RWPE2 (cell line): ENCODE results near the gene RMND5A.
A peak's percentile ranks its signal among the peaks of the same experiment; 100 is the strongest.

Experiments used
- ATAC-seq: fragments of 200-7000 bp; cut with Tn5 transposase; 3 replicates; pipeline ENCODE4 v1.9.1; 2021; ENCODE audit warnings: low read depth
- DNase-seq: peaks from one replicate; pipeline ENCODE4 v3.0.0-alpha.2; 2020; ENCODE audit warnings: low spot score
- H3K27ac ChIP-seq: fragments of 450-650 bp; 2 replicates; pipeline ENCODE4 v1.5.1; 2017; ENCODE audit warnings: mild to moderate bottlenecking; ENCODE audit not compliant: poor library complexity, severe bottlenecking
- H3K27me3 ChIP-seq: fragments of 250-450 bp; sonication (Bioruptor Pico); 2 replicates; pipeline ENCODE4 v1.5.1; 2021; ENCODE audit warnings: mild to moderate bottlenecking, moderate library complexity; ENCODE audit not compliant: insufficient read depth, poor library complexity, severe bottlenecking
- H3K36me3 ChIP-seq: fragments of 250-450 bp; sonication (Bioruptor Pico); 2 replicates; pipeline ENCODE4 v1.5.1; 2020; ENCODE audit warnings: low read depth, mild to moderate bottlenecking, moderate library complexity
- H3K4me1 ChIP-seq: fragments of 250-450 bp; sonication (Bioruptor Pico); 2 replicates; pipeline ENCODE4 v1.5.1; 2021; ENCODE audit warnings: mild to moderate bottlenecking, moderate library complexity; ENCODE audit not compliant: insufficient read depth, poor library complexity, severe bottlenecking
- H3K4me3 ChIP-seq: fragments of 250-450 bp; sonication (Bioruptor Pico); 2 replicates; pipeline ENCODE4 v1.5.1; 2021; ENCODE audit warnings: mild to moderate bottlenecking, moderate library complexity; ENCODE audit not compliant: severe bottlenecking
- H3K9me3 ChIP-seq: fragments of 250-450 bp; sonication (Bioruptor Pico); 2 replicates; pipeline ENCODE4 v1.5.1; 2021; ENCODE audit warnings: mild to moderate bottlenecking, moderate library complexity; ENCODE audit not compliant: severe bottlenecking
- TF ChIP-seq, protein P1 (sequence below): fragments of 450-650 bp; IDR thresholded peaks from one replicate; pipeline ENCODE4 v1.5.1; 2017; ENCODE audit warnings: mild to moderate bottlenecking, moderate library complexity; ENCODE audit not compliant: poor library complexity, severe bottlenecking

Gene RMND5A

DNA sequence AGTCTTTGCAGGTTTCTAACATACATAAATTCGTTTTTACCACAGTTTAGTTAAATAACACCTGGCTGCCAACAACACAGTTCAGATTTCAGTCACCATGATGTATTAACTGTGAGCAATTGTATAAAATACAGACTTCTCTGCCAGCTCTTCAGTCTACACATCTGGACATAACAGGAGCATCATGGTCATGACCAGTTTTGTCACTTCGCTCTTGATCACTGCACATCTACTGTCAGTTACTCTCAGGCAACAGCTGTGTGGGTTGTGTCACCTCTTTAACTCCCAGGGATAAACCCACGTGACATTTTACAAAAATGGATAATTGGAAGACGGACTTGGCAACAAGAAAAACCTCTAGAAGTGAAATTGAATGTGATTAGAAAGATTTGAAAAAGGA is 40.3 kb downstream of the RMND5A start:
- Histone ChIP-seq H3K27me3 (no peaks in the 10 kb centered on the region), H3K9me3 (no peaks in the 10 kb centered on the region), H3K4me1 (no peaks in the 10 kb centered on the region), H3K4me3 (no peak overlapping the region), H3K36me3 (peaks cover 18% of the 10 kb centered on the region), H3K27ac (no peak overlapping the region)
- no peak for DNase-seq
- TF ChIP-seq, protein P1, sequence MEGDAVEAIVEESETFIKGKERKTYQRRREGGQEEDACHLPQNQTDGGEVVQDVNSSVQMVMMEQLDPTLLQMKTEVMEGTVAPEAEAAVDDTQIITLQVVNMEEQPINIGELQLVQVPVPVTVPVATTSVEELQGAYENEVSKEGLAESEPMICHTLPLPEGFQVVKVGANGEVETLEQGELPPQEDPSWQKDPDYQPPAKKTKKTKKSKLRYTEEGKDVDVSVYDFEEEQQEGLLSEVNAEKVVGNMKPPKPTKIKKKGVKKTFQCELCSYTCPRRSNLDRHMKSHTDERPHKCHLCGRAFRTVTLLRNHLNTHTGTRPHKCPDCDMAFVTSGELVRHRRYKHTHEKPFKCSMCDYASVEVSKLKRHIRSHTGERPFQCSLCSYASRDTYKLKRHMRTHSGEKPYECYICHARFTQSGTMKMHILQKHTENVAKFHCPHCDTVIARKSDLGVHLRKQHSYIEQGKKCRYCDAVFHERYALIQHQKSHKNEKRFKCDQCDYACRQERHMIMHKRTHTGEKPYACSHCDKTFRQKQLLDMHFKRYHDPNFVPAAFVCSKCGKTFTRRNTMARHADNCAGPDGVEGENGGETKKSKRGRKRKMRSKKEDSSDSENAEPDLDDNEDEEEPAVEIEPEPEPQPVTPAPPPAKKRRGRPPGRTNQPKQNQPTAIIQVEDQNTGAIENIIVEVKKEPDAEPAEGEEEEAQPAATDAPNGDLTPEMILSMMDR = no peak
- no peak for ATAC-seq

DNA sequence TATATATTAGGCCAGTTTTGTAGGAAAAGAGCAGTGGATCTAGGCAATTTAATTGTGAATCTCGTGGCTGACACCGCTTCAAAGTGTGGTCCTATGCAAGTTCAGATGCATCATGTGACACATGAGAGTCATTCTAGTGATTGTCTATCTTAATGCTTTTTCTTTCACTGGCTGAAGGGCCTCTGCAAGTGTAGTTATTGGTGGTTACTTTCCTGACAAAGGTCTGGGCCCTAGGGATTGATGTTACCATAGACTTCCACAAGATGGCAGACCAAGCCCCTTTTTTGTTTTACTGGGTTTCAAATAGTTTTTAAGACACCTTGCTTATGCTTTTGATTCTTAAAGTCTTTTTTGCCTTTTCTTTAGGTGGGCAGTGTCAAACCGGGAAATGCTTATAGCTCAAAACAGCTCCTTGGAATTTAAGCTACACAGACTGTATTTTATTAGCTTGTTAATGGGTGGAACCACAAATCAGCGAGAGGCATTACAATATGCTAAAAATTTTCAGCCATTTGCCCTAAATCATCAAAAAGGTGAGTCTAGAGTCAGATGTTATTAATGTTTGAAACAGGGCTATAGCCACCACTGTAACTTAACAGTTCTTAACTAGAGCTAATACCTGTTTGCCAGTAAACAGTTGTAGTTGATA is 44.7 kb downstream of the RMND5A start:
- H3K4me1 ChIP-seq = no peaks in the 10 kb centered on the region
- H3K36me3 ChIP-seq = peaks cover 18% of the 10 kb centered on the region
- H3K27me3 ChIP-seq = no peaks in the 10 kb centered on the region
- ATAC-seq = peak; percentile 58; the same call in 1 of the 3 replicates
- no peak for DNase-seq
- no peak overlapping the region for H3K4me3 ChIP-seq
- TF ChIP-seq, protein P1 = peak; percentile 79
- H3K27ac ChIP-seq = no peak overlapping the region
- no peaks in the 10 kb centered on the region for H3K9me3 ChIP-seq

DNA sequence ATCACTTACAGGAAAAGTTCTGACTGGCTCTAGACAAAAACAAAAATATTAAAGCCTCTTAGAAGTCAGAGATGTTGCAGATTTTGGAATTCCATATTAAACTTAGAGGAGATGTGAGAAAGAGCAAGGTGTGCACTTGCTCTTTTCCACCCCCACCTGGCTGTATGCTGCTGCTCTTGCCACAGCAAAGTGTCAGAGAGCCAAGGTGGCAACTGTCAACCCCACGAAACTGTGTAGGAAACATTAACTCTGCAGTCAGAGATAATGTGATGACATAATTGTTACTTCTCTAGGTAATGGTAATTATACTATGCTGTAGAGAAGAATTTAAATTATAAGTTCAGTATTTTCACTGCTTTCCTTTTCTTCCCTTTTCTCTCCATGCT is 45.2 kb downstream of the RMND5A start:
- ATAC-seq (no peak), DNase-seq (no peak)
- peaks cover 24% of the 10 kb centered on the region for H3K36me3 ChIP-seq
- H3K4me3 ChIP-seq = no peak overlapping the region
- TF ChIP-seq, protein P1 = no peak
- no peaks in the 10 kb centered on the region for H3K9me3 ChIP-seq
- no peak overlapping the region for H3K27ac ChIP-seq
- H3K4me1 ChIP-seq = no peaks in the 10 kb centered on the region
- H3K27me3 ChIP-seq = no peaks in the 10 kb centered on the region

DNA sequence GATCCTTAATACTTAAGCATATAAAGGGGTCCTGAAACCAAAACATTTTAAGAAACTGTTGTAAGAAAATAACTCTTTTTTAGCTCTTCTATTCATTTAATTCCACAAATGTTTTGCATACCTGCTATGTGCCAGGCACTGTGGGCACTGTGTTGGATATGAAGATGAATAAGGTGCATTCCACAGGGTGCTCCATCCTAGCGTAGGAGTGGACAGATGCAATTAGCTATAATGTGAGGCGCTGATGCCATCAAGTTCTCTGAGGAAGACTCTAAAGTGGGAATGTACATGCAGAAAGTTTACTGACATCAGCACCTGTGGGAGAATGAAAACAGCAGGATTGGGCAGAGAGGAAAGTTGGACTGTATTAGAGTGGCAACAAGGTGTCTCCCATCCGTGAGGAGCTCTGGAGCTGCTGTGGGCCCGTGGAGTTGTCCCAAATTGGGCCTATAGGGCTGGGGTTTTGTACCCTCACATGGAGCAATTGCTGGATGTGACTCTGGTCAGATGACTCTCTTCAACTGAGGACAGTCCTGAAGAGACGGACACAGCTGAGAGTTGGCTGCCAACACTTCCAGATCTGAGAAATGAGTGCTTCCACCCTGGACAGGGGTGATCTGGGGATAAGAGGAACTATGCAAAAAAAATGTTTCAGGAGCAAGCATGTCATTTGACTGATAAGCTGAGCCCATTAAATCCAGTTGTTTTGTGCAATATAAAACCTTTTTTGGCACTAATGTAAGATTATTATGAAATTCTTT is 48.3 kb downstream of the RMND5A start:
- DNase-seq (no peak), ATAC-seq (no peak)
- Histone ChIP-seq H3K4me3 (no peak overlapping the region), H3K36me3 (peaks cover 48% of the 10 kb centered on the region), H3K4me1 (no peaks in the 10 kb centered on the region), H3K27ac (no peak overlapping the region), H3K9me3 (no peaks in the 10 kb centered on the region), H3K27me3 (no peaks in the 10 kb centered on the region)
- TF ChIP-seq, protein P1 = no peak

DNA sequence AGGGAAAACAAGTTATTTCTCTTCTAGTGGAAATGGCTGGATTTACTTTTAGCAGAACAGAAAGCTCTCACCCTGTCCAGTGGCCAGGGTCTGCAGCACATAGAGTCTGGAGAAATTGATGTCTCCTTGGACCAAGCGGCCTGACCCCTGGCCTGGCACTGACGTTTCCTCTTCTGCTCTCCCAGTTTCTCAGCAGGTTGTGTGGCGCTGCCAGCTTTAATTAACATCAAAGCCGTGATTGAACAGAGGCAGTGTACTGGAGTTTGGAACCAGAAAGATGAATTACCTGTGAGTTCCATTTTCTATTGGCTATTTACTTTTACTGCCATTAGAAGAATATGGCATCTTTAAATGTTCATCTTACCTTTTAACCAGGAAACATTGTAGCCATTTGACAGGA is 49.7 kb downstream of the RMND5A start:
- ATAC-seq (no peak), DNase-seq (no peak)
- Histone ChIP-seq H3K9me3 (no peaks in the 10 kb centered on the region), H3K4me3 (no peak overlapping the region), H3K27ac (no peak overlapping the region), H3K27me3 (no peaks in the 10 kb centered on the region), H3K4me1 (no peaks in the 10 kb centered on the region), H3K36me3 (peaks cover 61% of the 10 kb centered on the region)
- TF ChIP-seq, protein P1 = no peak
